ENCODE measurements around the gene IFT27.

GRCh38 chr22:36729321-36729720 lies 46.6 kb downstream of the IFT27 start:
- TF ChIP-seq REST (IDR thresholded peaks at IDR 0.05; ENCODE audit: insufficient read depth in 1 of 2, low read depth in 2 of 2, low read length in 2 of 2): no peak
- no peak for TF ChIP-seq POLR2AphosphoS5 (IDR thresholded peaks at IDR 0.05; ENCODE audit: low read depth, low read length)
- TF ChIP-seq SIN3A (IDR thresholded peaks at IDR 0.05; ENCODE audit: borderline replicate concordance, insufficient read depth, low read length): no peak
- TF ChIP-seq TAF1 (IDR thresholded peaks at IDR 0.05; ENCODE audit: borderline replicate concordance, insufficient read depth, low read length): no peak
- no peak for TF ChIP-seq FOXP2 (optimal IDR thresholded peaks at IDR 0.05; ENCODE audit: borderline replicate concordance, extremely low read depth, extremely low read length, insufficient read depth)
